OCI-LY7 (cell line): ENCODE results near the gene PLCL2. TPM values are rescaled to one million over a fixed set of nuclear protein-coding genes. Genes with fewer than 3 reads are reported as not detected.

Experiments used
- BruUV-seq: library from RNA; stranded (reverse); fragments of 400-500 nt; replicated peaks from 2 replicates; lab custom pipeline; 2021; lab: Mats Ljungman, UMichigan
- CTCF ChIA-PET: fragments of 300-600 bp; sonication (Branson Sonifier 250); formaldehyde crosslinking; loops from one replicate; lab custom pipeline; 2022; ENCODE audit warnings: antibody characterized with exemption; ENCODE audit not compliant: unreplicated experiment; lab: Charles Lee
- POLR2A ChIA-PET: fragments of 300-600 bp; sonication (Branson Sonifier 250); formaldehyde crosslinking; loops from one replicate; lab custom pipeline; 2022; ENCODE audit warnings: antibody characterized with exemption; lab: Charles Lee
- DNase-seq: peaks from one replicate; pipeline ENCODE4 v3.0.0-alpha.2; 2015; ENCODE audit warnings: low spot score
- H2AFZ ChIP-seq: fragments of 200-600 bp; sonication (generic), shearing (Covaris generic); 2 replicates; pipeline ENCODE4 v1.6.1; 2014; ENCODE audit warnings: mild to moderate bottlenecking, antibody characterized with exemption, low read length, moderate library complexity
- H3K27ac ChIP-seq: fragments of 200-600 bp; sonication (generic); 2 replicates; pipeline ENCODE4 v1.5.1; 2014; ENCODE audit warnings: mixed run types, low read depth, mild to moderate bottlenecking, moderate library complexity, low read length, inconsistent platforms; ENCODE audit not compliant: poor library complexity, severe bottlenecking
- H3K36me3 ChIP-seq: fragments of 200-600 bp; sonication (generic); 2 replicates; pipeline ENCODE4 v1.6.1; 2014; ENCODE audit warnings: mild to moderate bottlenecking, antibody characterized with exemption, low read length, moderate library complexity, mixed read lengths; ENCODE audit not compliant: insufficient read depth
- H3K4me1 ChIP-seq: fragments of 200-600 bp; sonication (generic); 2 replicates; pipeline ENCODE4 v1.5.1; 2014; ENCODE audit warnings: mild to moderate bottlenecking, low read length; ENCODE audit not compliant: insufficient read depth, poor library complexity, severe bottlenecking
- H3K4me2 ChIP-seq: fragments of 200-600 bp; sonication (generic); 2 replicates; pipeline ENCODE4 v1.6.1; 2014; ENCODE audit warnings: mild to moderate bottlenecking, low read length
- H3K4me3 ChIP-seq: fragments of 200-600 bp; sonication (generic); 2 replicates; pipeline ENCODE4 v1.5.1; 2014; ENCODE audit warnings: mild to moderate bottlenecking, low read depth, low read length; ENCODE audit not compliant: poor library complexity, severe bottlenecking
- H3K79me2 ChIP-seq: fragments of 200-600 bp; sonication (generic); 2 replicates; pipeline ENCODE4 v1.6.1; 2016; ENCODE audit warnings: low read depth, mild to moderate bottlenecking, low read length, moderate library complexity, mixed read lengths; ENCODE audit not compliant: insufficient read depth
- H3K9me2 ChIP-seq: fragments of 200-600 bp; sonication (generic); 2 replicates; pipeline ENCODE4 v1.6.1; 2016; ENCODE audit warnings: mild to moderate bottlenecking, low read length, mixed read lengths; ENCODE audit not compliant: insufficient read depth
- H3K9me3 ChIP-seq: fragments of 200-600 bp; sonication (generic); 2 replicates; pipeline ENCODE4 v1.6.1; 2014; ENCODE audit warnings: mild to moderate bottlenecking, mixed run types, low read length, mixed read lengths
- H4K20me1 ChIP-seq: fragments of 200-600 bp; sonication (generic); 2 replicates; pipeline ENCODE4 v1.6.1; 2014; ENCODE audit warnings: mild to moderate bottlenecking, antibody characterized with exemption, low read length, moderate library complexity, mixed read lengths; ENCODE audit not compliant: insufficient read depth
- CTCF ChIP-seq: fragments of 200-600 bp; sonication (generic); conservative IDR thresholded peaks from 2 replicates; pipeline ENCODE4 v1.5.1; 2014; ENCODE audit warnings: mild to moderate bottlenecking, antibody characterized with exemption, low read length, moderate library complexity, mixed read lengths
- EZH2phosphoT487 ChIP-seq: fragments of 200-600 bp; sonication (generic); IDR thresholded peaks from 2 replicates; pipeline ENCODE4 v1.6.1; 2018; ENCODE audit warnings: low read depth, borderline replicate concordance, mild to moderate bottlenecking, mixed run types, antibody characterized with exemption, low read length, moderate library complexity, mixed read lengths
- intact Hi-C: fragments of 100-400 bp; cut with micrococcal nuclease; formaldehyde crosslinking; loops from one replicate; pipeline ENCODE4 v1.10.0; 2022; ENCODE audit not compliant: unreplicated experiment
- total RNA-seq, 2 experiments: library from RNA; depleted of rRNA in 1 of 2; stranded (reverse); fragments of >200 nt in 1 of 2; shearing (Covaris generic) in 1 of 2; gene quantifications; 2 replicates each; pipeline ENCODE4 v1.2.3, GENCODE V29; 2014 to 2022

Gene PLCL2
- total RNA-seq, 2 experiments from 2014 or later: 34.1 to 41.6 TPM

GRCh38 chr3:16837602-16838001, 47.2 kb upstream of the PLCL2 start:
- Histone ChIP-seq H2AFZ (peak overlapping the region; percentile 62; the same call in 1 of the 2 replicates), H3K79me2 (no peaks in the 10 kb centered on the region), H3K4me2 (peak overlapping the region; percentile 36; the same call in 1 of the 2 replicates), H3K9me3 (no peaks in the 10 kb centered on the region), H4K20me1 (no peaks in the 10 kb centered on the region), H3K4me3 (no peak overlapping the region), H3K9me2 (no peaks in the 10 kb centered on the region), H3K27ac (no peak overlapping the region), H3K4me1 (peaks cover 48% of the 10 kb centered on the region), H3K36me3 (no peaks in the 10 kb centered on the region)
- TF ChIP-seq EZH2phosphoT487 (no peak), CTCF (no peak)
- POLR2A ChIA-PET: interaction anchor here (0.6 to 2.8 kb wide), 12 partner anchors 9 to 357 kb away, joined by 3 to 17 read pairs (median 4); no protein-coding TSS in a partner anchor
- no peak for DNase-seq
- BruUV-seq: no TSS peak
- CTCF ChIA-PET: interaction anchor here (1.3 kb wide), 1 partner anchor 10 kb away, joined by 3 read pairs; no protein-coding TSS in a partner anchor
- intact Hi-C loops: no loop called here

GRCh38 chr3:16838561-16838960, 46.2 kb upstream of the PLCL2 start:
- TF ChIP-seq EZH2phosphoT487 (no peak), CTCF (no peak)
- H2AFZ ChIP-seq: peak overlapping the region; percentile 62
- no TSS peak for BruUV-seq
- no peaks in the 10 kb centered on the region for H3K9me2 ChIP-seq
- ChIA-PET POLR2A (interaction anchor here (0.7 to 2.8 kb wide), 11 partner anchors 9 to 345 kb away, joined by 3 to 17 read pairs (median 3); no protein-coding TSS in a partner anchor), CTCF (interaction anchor here (0.6 kb wide), 1 partner anchor 51 kb away, joined by 3 read pairs; no protein-coding TSS in a partner anchor)
- H3K9me3 ChIP-seq: no peaks in the 10 kb centered on the region
- H3K36me3 ChIP-seq: no peaks in the 10 kb centered on the region
- H3K4me2 ChIP-seq: peak overlapping the region; percentile 36
- peaks cover 56% of the 10 kb centered on the region for H3K4me1 ChIP-seq
- no peak overlapping the region for H3K4me3 ChIP-seq
- no peak overlapping the region for H3K27ac ChIP-seq
- H4K20me1 ChIP-seq: no peaks in the 10 kb centered on the region
- peak; percentile 43 for DNase-seq
- intact Hi-C loops: no loop called here
- H3K79me2 ChIP-seq: no peaks in the 10 kb centered on the region
